ENCODE results near the gene SMCO4.
"Not testable (repeated sequence)": the region's sequence is repeated elsewhere in the genome, so short reads cannot be mapped to it uniquely, and the experiment has no call there.

Gene SMCO4

GRCh38 chr11:93543292-93543977, at the start of gene SMCO4:
Gene SMCO4 (minus strand): TSS chr11:93543391. CDS start chr11:93479189, 64,202 bp downstream.
- DNase-seq, result peak; percentile 89

GRCh38 chr11:93591247-93591898, 48.2 kb upstream of the SMCO4 start:
- DNase-seq, result no peak

- DNase-seq, result no peak
These were observed 46.2 kb upstream of the SMCO4 start for GRCh38 chr11:93589347-93589746.

GRCh38 chr11:93587858-93588581, 44.8 kb upstream of the SMCO4 start:
- no peak for DNase-seq

- not testable (repeated sequence) for DNase-seq
These were observed 44.2 kb upstream of the SMCO4 start for GRCh38 chr11:93587425-93587824.

GRCh38 chr11:93585758-93586157, 42.6 kb upstream of the SMCO4 start:
- peak; percentile 26 for DNase-seq

- no peak for DNase-seq
These were observed 40.3 kb upstream of the SMCO4 start for GRCh38 chr11:93583490-93583889.

- DNase-seq, result no peak
These were observed 36.1 kb upstream of the SMCO4 start for GRCh38 chr11:93579187-93579751.

- DNase-seq, result no peak
These were observed 34.1 kb upstream of the SMCO4 start for GRCh38 chr11:93577286-93577685.

GRCh38 chr11:93576870-93577269, 33.7 kb upstream of the SMCO4 start:
- not testable (repeated sequence) for DNase-seq

GRCh38 chr11:93574638-93575220, 31.5 kb upstream of the SMCO4 start:
- DNase-seq, result no peak

- no peak for DNase-seq
These were observed 30.0 kb upstream of the SMCO4 start for GRCh38 chr11:93573184-93573583.

- DNase-seq, result no peak
These were observed 29.4 kb upstream of the SMCO4 start for GRCh38 chr11:93572621-93573020.

GRCh38 chr11:93572171-93572570, 29.0 kb upstream of the SMCO4 start:
- DNase-seq, result no peak

GRCh38 chr11:93571612-93572011, 28.4 kb upstream of the SMCO4 start:
- DNase-seq, result no peak

- no peak for DNase-seq
These were observed 27.7 kb upstream of the SMCO4 start for GRCh38 chr11:93570759-93571413.

GRCh38 chr11:93569496-93569895, 26.3 kb upstream of the SMCO4 start:
- DNase-seq, result no peak

GRCh38 chr11:93568726-93569125, 25.5 kb upstream of the SMCO4 start:
- DNase-seq, result no peak

GRCh38 chr11:93567401-93567895, 24.3 kb upstream of the SMCO4 start:
- DNase-seq, result no peak

GRCh38 chr11:93564895-93565294, 21.7 kb upstream of the SMCO4 start:
- DNase-seq, result no peak

- DNase-seq, result no peak
These were observed 20.7 kb upstream of the SMCO4 start for GRCh38 chr11:93563857-93564256.

- DNase-seq, result no peak
These were observed 17.2 kb upstream of the SMCO4 start for GRCh38 chr11:93560199-93560932.

Measured in retina (tissue), 1 donor.